MM.1S (cell line): Measurements from ENCODE around the gene CTNNA3.

ENCODE experiments used
- DNase-seq: peaks from one replicate; pipeline ENCODE4 v3.0.0-alpha.2; 2015
- H2AFZ ChIP-seq: fragments of 300-600 bp; sonication (generic); 2 replicates; pipeline ENCODE4 v1.6.0; 2016; ENCODE audit warnings: antibody characterized with exemption, low read length
- H3F3A ChIP-seq: fragments of 300-600 bp; sonication (generic); 2 replicates; pipeline ENCODE4 v1.6.1; 2016; ENCODE audit warnings: mild to moderate bottlenecking, antibody characterized with exemption, low read length, moderate library complexity, mixed read lengths; ENCODE audit not compliant: insufficient read depth
- H3K27ac ChIP-seq: fragments of 300-600 bp; sonication (generic); 2 replicates; pipeline ENCODE4 v1.5.1; 2016; ENCODE audit warnings: mild to moderate bottlenecking, low read length
- H3K27me3 ChIP-seq: fragments of 300-600 bp; sonication (generic); replicated peaks from 2 replicates; pipeline ENCODE4 v1.6.0; 2016; ENCODE audit warnings: low read length; ENCODE audit not compliant: insufficient read depth
- H3K36me3 ChIP-seq: fragments of 300-600 bp; sonication (generic); replicated peaks from 2 replicates; pipeline ENCODE4 v1.6.1; 2016; ENCODE audit warnings: mild to moderate bottlenecking, low read length, mixed read lengths; ENCODE audit not compliant: insufficient read depth
- H3K4me1 ChIP-seq: fragments of 300-600 bp; sonication (generic); 2 replicates; pipeline ENCODE4 v1.6.1; 2016; ENCODE audit warnings: low read length, mixed read lengths
- H3K4me2 ChIP-seq: fragments of 300-600 bp; sonication (generic); 2 replicates; pipeline ENCODE4 v1.6.0; 2016; ENCODE audit warnings: low read depth, low read length
- H3K4me3 ChIP-seq: fragments of 300-600 bp; sonication (generic); 2 replicates; pipeline ENCODE4 v1.5.1; 2016; ENCODE audit warnings: low read length, mixed read lengths
- H3K79me2 ChIP-seq: fragments of 300-600 bp; sonication (generic); 2 replicates; pipeline ENCODE4 v1.6.1; 2016; ENCODE audit warnings: mixed run types, low read length, mixed read lengths
- H3K9ac ChIP-seq: fragments of 300-600 bp; sonication (generic); 2 replicates; pipeline ENCODE4 v1.6.1; 2016; ENCODE audit warnings: low read length, mixed read lengths
- H3K9me2 ChIP-seq: fragments of 300-600 bp; sonication (generic); replicated peaks from 2 replicates; pipeline ENCODE4 v1.6.1; 2016; ENCODE audit warnings: mild to moderate bottlenecking, low read length, mixed read lengths; ENCODE audit not compliant: insufficient read depth
- H3K9me3 ChIP-seq: fragments of 300-600 bp; sonication (generic); replicated peaks from 2 replicates; pipeline ENCODE4 v1.6.1; 2016; ENCODE audit warnings: mild to moderate bottlenecking, low read length, mixed read lengths; ENCODE audit not compliant: insufficient read depth
- H4K20me1 ChIP-seq: fragments of 300-600 bp; sonication (generic); 2 replicates; pipeline ENCODE4 v1.6.1; 2016; ENCODE audit warnings: mild to moderate bottlenecking, low read length, moderate library complexity, mixed read lengths; ENCODE audit not compliant: insufficient read depth
- EZH2 ChIP-seq: fragments of 300-600 bp; sonication (generic); optimal IDR thresholded peaks from 2 replicates; pipeline ENCODE3; 2017; ENCODE audit warnings: low read depth, mild to moderate bottlenecking, antibody characterized with exemption, low read length, mixed read lengths
- EZH2phosphoT487 ChIP-seq: fragments of 300-600 bp; sonication (generic); IDR thresholded peaks from 2 replicates; pipeline ENCODE4 v1.6.1; 2018; ENCODE audit warnings: antibody characterized with exemption, low read length
- TF ChIP-seq, protein P1 (sequence below): fragments of 300-600 bp; sonication (generic); IDR thresholded peaks from 2 replicates; pipeline ENCODE4 v1.5.1; 2016; ENCODE audit warnings: antibody characterized with exemption, low read length, mixed read lengths

The CTNNA3 gene

DNA sequence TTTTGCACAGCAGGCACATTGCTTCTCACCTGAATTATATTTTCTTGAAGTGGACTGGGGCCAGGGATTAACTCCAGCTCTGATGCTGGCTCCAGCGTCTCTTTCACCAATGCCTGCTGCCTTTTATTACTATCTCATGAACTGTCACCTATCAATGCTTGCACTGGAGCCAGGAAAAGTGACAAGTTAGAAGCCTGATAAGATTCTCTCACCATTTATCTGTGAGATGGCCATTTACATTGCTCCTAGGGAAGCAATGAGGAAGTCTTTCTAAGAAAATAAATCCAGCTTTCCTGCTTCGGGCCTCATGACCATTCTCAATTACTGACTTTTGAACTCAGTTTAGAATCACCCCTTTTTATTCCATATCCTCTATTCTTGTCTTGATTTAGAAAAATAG, 818.6 kb downstream of the CTNNA3 start:
- H3K27me3 ChIP-seq = no peaks in the 10 kb centered on the region
- H4K20me1 ChIP-seq = no peaks in the 10 kb centered on the region
- no peaks in the 10 kb centered on the region for H3K79me2 ChIP-seq
- no peak overlapping the region for H3K4me3 ChIP-seq
- no peaks in the 10 kb centered on the region for H3F3A ChIP-seq
- no peaks in the 10 kb centered on the region for H3K36me3 ChIP-seq
- H3K9ac ChIP-seq = no peak overlapping the region
- H3K4me2 ChIP-seq = no peak overlapping the region
- no peaks in the 10 kb centered on the region for H3K4me1 ChIP-seq
- no peak for DNase-seq
- H2AFZ ChIP-seq = no peak overlapping the region
- H3K27ac ChIP-seq = no peak overlapping the region
- H3K9me2 ChIP-seq = no peaks in the 10 kb centered on the region
- no peaks in the 10 kb centered on the region for H3K9me3 ChIP-seq
- TF ChIP-seq EZH2phosphoT487 (no peak), EZH2 (no peak)
- TF ChIP-seq, protein P1, sequence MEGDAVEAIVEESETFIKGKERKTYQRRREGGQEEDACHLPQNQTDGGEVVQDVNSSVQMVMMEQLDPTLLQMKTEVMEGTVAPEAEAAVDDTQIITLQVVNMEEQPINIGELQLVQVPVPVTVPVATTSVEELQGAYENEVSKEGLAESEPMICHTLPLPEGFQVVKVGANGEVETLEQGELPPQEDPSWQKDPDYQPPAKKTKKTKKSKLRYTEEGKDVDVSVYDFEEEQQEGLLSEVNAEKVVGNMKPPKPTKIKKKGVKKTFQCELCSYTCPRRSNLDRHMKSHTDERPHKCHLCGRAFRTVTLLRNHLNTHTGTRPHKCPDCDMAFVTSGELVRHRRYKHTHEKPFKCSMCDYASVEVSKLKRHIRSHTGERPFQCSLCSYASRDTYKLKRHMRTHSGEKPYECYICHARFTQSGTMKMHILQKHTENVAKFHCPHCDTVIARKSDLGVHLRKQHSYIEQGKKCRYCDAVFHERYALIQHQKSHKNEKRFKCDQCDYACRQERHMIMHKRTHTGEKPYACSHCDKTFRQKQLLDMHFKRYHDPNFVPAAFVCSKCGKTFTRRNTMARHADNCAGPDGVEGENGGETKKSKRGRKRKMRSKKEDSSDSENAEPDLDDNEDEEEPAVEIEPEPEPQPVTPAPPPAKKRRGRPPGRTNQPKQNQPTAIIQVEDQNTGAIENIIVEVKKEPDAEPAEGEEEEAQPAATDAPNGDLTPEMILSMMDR = no peak

GRCh38 chr10:66869635-66870034, 826.4 kb downstream of the CTNNA3 start:
- H3K27ac ChIP-seq = no peak overlapping the region
- no peak overlapping the region for H3K9ac ChIP-seq
- H3F3A ChIP-seq = no peaks in the 10 kb centered on the region
- H3K4me1 ChIP-seq = no peaks in the 10 kb centered on the region
- H3K9me3 ChIP-seq = no peaks in the 10 kb centered on the region
- no peak overlapping the region for H3K4me3 ChIP-seq
- no peaks in the 10 kb centered on the region for H4K20me1 ChIP-seq
- H3K27me3 ChIP-seq = no peaks in the 10 kb centered on the region
- no peak overlapping the region for H2AFZ ChIP-seq
- TF ChIP-seq EZH2phosphoT487 (no peak), EZH2 (no peak)
- TF ChIP-seq, protein P1 = no peak
- H3K4me2 ChIP-seq = no peak overlapping the region
- no peak for DNase-seq
- no peaks in the 10 kb centered on the region for H3K9me2 ChIP-seq
- no peaks in the 10 kb centered on the region for H3K79me2 ChIP-seq
- no peaks in the 10 kb centered on the region for H3K36me3 ChIP-seq

GRCh38 chr10:66862687-66863258, 833.2 kb downstream of the CTNNA3 start:
- Histone ChIP-seq H3K9me3 (no peaks in the 10 kb centered on the region), H3K27ac (no peak overlapping the region), H3K27me3 (no peaks in the 10 kb centered on the region), H3K4me2 (no peak overlapping the region), H4K20me1 (no peaks in the 10 kb centered on the region), H3K79me2 (no peaks in the 10 kb centered on the region), H3K36me3 (no peaks in the 10 kb centered on the region), H3K9me2 (no peaks in the 10 kb centered on the region), H3K4me3 (no peak overlapping the region), H3F3A (no peaks in the 10 kb centered on the region), H2AFZ (no peak overlapping the region), H3K4me1 (no peaks in the 10 kb centered on the region), H3K9ac (no peak overlapping the region)
- DNase-seq = no peak
- no peak for TF ChIP-seq EZH2
- TF ChIP-seq EZH2phosphoT487 = no peak
- TF ChIP-seq, protein P1 = no peak
